Measurements from ENCODE around the gene CD82. TPM values are rescaled to one million over a fixed set of nuclear protein-coding genes. Genes with fewer than 3 reads are reported as not detected.

CD82 gene
- total and polyA plus RNA-seq, 12 donors: 2.3 to 53.4 (median 17.8) TPM

DNA sequence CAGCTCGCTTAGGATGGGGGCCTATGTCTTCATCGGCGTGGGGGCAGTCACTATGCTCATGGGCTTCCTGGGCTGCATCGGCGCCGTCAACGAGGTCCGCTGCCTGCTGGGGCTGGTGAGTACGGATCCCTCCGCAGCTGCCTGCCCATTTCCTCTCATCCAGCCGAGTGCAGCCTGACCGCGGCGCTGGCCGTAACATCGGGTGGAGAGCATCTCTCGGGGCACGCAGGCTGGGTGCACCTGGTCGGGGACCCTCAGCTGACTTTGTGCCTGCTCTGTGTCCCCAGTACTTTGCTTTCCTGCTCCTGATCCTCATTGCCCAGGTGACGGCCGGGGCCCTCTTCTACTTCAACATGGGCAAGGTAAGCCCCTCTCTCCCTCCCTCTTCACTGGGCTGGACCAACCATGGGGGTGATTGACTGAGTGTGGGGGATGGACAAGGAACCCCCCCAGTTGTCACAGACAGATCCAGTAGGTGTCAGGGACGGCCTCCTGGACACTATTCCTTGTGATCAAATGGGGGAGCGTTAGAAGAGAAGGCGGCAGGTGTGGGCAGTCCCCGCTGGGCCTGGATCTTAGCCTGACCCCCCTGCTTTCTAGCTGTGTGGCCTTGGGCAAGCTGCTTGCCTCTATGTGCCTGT is 39.7 kb downstream of the CD82 start:
- Histone ChIP-seq H3K4me1 (replicated peaks in 1 of 2) (no peaks in the 10 kb centered on the region), H3K4me3 (no peak overlapping the region), H3K27me3 (no peaks in the 10 kb centered on the region), H3K36me3 (replicated peaks in 1 of 2) (no peaks in the 10 kb centered on the region), H3K27ac (no peak overlapping the region), H3K9me3 (replicated peaks in 1 of 3) (no peaks in the 10 kb centered on the region)
- no peak for DNase-seq
- intact Hi-C loops (cut with DNase I): no loop called here
- no peak for TF ChIP-seq CTCF (IDR thresholded peaks at IDR 0.05)
- no peak for TF ChIP-seq POLR2A (IDR thresholded peaks at IDR 0.05)
- 89 to 95% (median 92%) methylated on average over 13 to 25 of the region's 25 CpGs for WGBS, 4 donors

GRCh38 chr11:44605965-44606364 is 40.5 kb downstream of the CD82 start:
- Histone ChIP-seq H3K4me1 (replicated peaks in 1 of 2) (no peaks in the 10 kb centered on the region), H3K27ac (no peak overlapping the region), H3K9me3 (replicated peaks in 1 of 3) (no peaks in the 10 kb centered on the region), H3K27me3 (no peaks in the 10 kb centered on the region), H3K4me3 (no peak overlapping the region), H3K36me3 (replicated peaks in 1 of 2) (no peaks in the 10 kb centered on the region)
- intact Hi-C loops (cut with DNase I): no loop called here
- 82 to 93% (median 90%) methylated on average over 7 of the region's 7 CpGs for WGBS, 4 donors
- TF ChIP-seq CTCF (IDR thresholded peaks at IDR 0.05): no peak
- no peak for TF ChIP-seq POLR2A (IDR thresholded peaks at IDR 0.05)
- no peak for DNase-seq

DNA sequence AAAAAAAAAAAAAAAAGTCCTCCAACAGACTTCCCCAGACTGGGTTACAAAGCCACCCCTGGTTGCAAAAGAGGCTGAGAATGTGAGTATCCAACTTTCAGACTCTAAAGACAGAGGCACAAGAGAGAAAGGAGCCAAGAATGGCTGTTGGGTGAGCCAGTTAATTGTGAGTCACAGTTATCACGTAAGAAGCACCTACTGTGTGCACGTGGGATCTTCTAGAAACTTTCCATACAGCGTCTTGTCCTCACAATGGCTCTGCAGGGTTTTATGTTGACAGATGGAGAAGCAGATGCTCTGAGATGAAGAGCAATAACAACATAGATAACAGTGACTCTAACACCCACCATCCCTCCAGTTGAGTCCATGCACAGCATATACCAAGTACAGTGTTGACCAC is 41.0 kb downstream of the CD82 start:
- H3K27ac ChIP-seq: no peak overlapping the region
- no peaks in the 10 kb centered on the region for H3K27me3 ChIP-seq
- H3K36me3 ChIP-seq (replicated peaks in 1 of 2): no peaks in the 10 kb centered on the region
- 81 to 91% (median 89%) methylated on average over 3 of the region's 3 CpGs for WGBS, 4 donors
- DNase-seq: no peak
- no peak overlapping the region for H3K4me3 ChIP-seq
- TF ChIP-seq POLR2A (IDR thresholded peaks at IDR 0.05) (no peak), CTCF (IDR thresholded peaks at IDR 0.05) (no peak)
- intact Hi-C loops (cut with DNase I): no loop called here
- no peaks in the 10 kb centered on the region for H3K4me1 ChIP-seq (replicated peaks in 1 of 2)
- H3K9me3 ChIP-seq (replicated peaks in 1 of 3): no peaks in the 10 kb centered on the region

- no peak for DNase-seq
- WGBS, 4 donors: 80 to 89% (median 89%) methylated on average over 3 to 6 of the region's 6 CpGs
- H3K4me1 ChIP-seq (replicated peaks in 1 of 2): no peaks in the 10 kb centered on the region
- intact Hi-C loops (cut with DNase I): no loop called here
- no peak for TF ChIP-seq POLR2A (IDR thresholded peaks at IDR 0.05)
- no peaks in the 10 kb centered on the region for H3K36me3 ChIP-seq (replicated peaks in 1 of 2)
- no peak overlapping the region for H3K4me3 ChIP-seq
- H3K27me3 ChIP-seq: no peaks in the 10 kb centered on the region
- no peaks in the 10 kb centered on the region for H3K9me3 ChIP-seq (replicated peaks in 1 of 3)
- no peak overlapping the region for H3K27ac ChIP-seq
Observed at GRCh38 chr11:44607319-44607962, 42.0 kb downstream of the CD82 start.

GRCh38 chr11:44607987-44608386 is 42.5 kb downstream of the CD82 start:
- no peak for TF ChIP-seq CTCF (IDR thresholded peaks at IDR 0.05)
- no peak for TF ChIP-seq POLR2A (IDR thresholded peaks at IDR 0.05)
- 69 to 78% (median 77%) methylated on average over 8 of the region's 8 CpGs for WGBS, 4 donors
- no peaks in the 10 kb centered on the region for H3K9me3 ChIP-seq (replicated peaks in 1 of 3)
- intact Hi-C loops (cut with DNase I): no loop called here
- no peak overlapping the region for H3K27ac ChIP-seq
- no peak overlapping the region for H3K4me3 ChIP-seq
- H3K27me3 ChIP-seq: no peaks in the 10 kb centered on the region
- H3K4me1 ChIP-seq (replicated peaks in 1 of 2): no peaks in the 10 kb centered on the region
- DNase-seq: no peak
- H3K36me3 ChIP-seq (replicated peaks in 1 of 2): no peaks in the 10 kb centered on the region
